Activated CD4-positive, alpha-beta T cell treated with anti-CD3 and anti-CD28 coated beads, Interleukin-2, amount 10 ng/mL, durations not matched to agents 7 days and 5 days (primary cell): Measurements from ENCODE around the gene ELFN1. TPM values are rescaled to one million over a fixed set of nuclear protein-coding genes. Genes with fewer than 3 reads are reported as not detected.

ENCODE experiments used
- CTCF ChIA-PET: fragments of 350-600 bp; sonication (Branson Sonifier 250); formaldehyde crosslinking; loops from one replicate; lab custom pipeline; 2021; ENCODE audit warnings: antibody characterized with exemption; lab: Charles Lee
- POLR2A ChIA-PET: fragments of 350-600 bp; sonication (Branson Sonifier 250); formaldehyde crosslinking; loops from one replicate; lab custom pipeline; 2021; ENCODE audit warnings: antibody characterized with exemption; lab: Charles Lee
- DNase-seq: peaks from one replicate; pipeline ENCODE4 v3.0.0-alpha.2; 2020
- H3K27ac Mint-ChIP-seq: one replicate; pipeline ENCODE4 v1.8.0; 2021; ENCODE audit warnings: mild to moderate bottlenecking, moderate library complexity, mixed read lengths
- H3K27me3 Mint-ChIP-seq: one replicate; pipeline ENCODE4 v1.8.0; 2021; ENCODE audit warnings: mixed read lengths
- H3K36me3 Mint-ChIP-seq: one replicate; pipeline ENCODE4 v1.8.0; 2021; ENCODE audit warnings: low read depth, mixed read lengths
- H3K4me1 Mint-ChIP-seq: one replicate; pipeline ENCODE4 v1.8.0; 2021; ENCODE audit warnings: mixed read lengths
- H3K4me3 Mint-ChIP-seq: one replicate; pipeline ENCODE4 v1.8.0; 2021; ENCODE audit warnings: mild to moderate bottlenecking, moderate library complexity, mixed read lengths
- H3K9me3 Mint-ChIP-seq: one replicate; pipeline ENCODE4 v1.8.0; 2021; ENCODE audit warnings: mixed read lengths
- total RNA-seq, 2 experiments: library from RNA; stranded (reverse); gene quantifications; one replicate each; pipeline ENCODE4 v1.2.3, GENCODE V29; 2021

ELFN1 gene
- total RNA-seq, 2 experiments from 2014 or later: 0.07 TPM; not detected in 1

- Mint-ChIP-seq H3K4me1 (no peaks in the 10 kb centered on the region), H3K9me3 (no peaks in the 10 kb centered on the region), H3K36me3 (no peaks in the 10 kb centered on the region), H3K27ac (no peak overlapping the region), H3K4me3 (no peak overlapping the region), H3K27me3 (peaks cover under 1% of the 10 kb centered on the region)
- ChIA-PET CTCF (no interaction called here), POLR2A (no interaction called here)
- DNase-seq: no peak
Observed at GRCh38 chr7:1678081-1678543, 8.0 kb downstream of the ELFN1 start.

- H3K4me3 Mint-ChIP-seq: no peak overlapping the region
- H3K36me3 Mint-ChIP-seq: no peaks in the 10 kb centered on the region
- CTCF ChIA-PET: no interaction called here
- H3K27me3 Mint-ChIP-seq: peaks cover 4% of the 10 kb centered on the region
- no peak for DNase-seq
- H3K27ac Mint-ChIP-seq: no peak overlapping the region
- POLR2A ChIA-PET: no interaction called here
- H3K4me1 Mint-ChIP-seq: no peaks in the 10 kb centered on the region
- no peaks in the 10 kb centered on the region for H3K9me3 Mint-ChIP-seq
Observed at GRCh38 chr7:1678571-1679325, 8.7 kb downstream of the ELFN1 start.

GRCh38 chr7:1679326-1679965 lies 9.4 kb downstream of the ELFN1 start:
- H3K27ac Mint-ChIP-seq: no peak overlapping the region
- H3K27me3 Mint-ChIP-seq: peaks cover 8% of the 10 kb centered on the region
- POLR2A ChIA-PET: no interaction called here
- H3K36me3 Mint-ChIP-seq: no peaks in the 10 kb centered on the region
- DNase-seq: no peak
- no peak overlapping the region for H3K4me3 Mint-ChIP-seq
- CTCF ChIA-PET: no interaction called here
- no peaks in the 10 kb centered on the region for H3K4me1 Mint-ChIP-seq
- peaks cover 4% of the 10 kb centered on the region for H3K9me3 Mint-ChIP-seq

- Mint-ChIP-seq H3K9me3 (peaks cover 8% of the 10 kb centered on the region), H3K27ac (no peak overlapping the region), H3K4me1 (no peaks in the 10 kb centered on the region), H3K27me3 (peaks cover 11% of the 10 kb centered on the region), H3K36me3 (no peaks in the 10 kb centered on the region), H3K4me3 (no peak overlapping the region)
- ChIA-PET POLR2A (no interaction called here), CTCF (interaction anchor here (0.6 kb wide), 1 partner anchor 559 kb away, joined by 3 read pairs; no protein-coding TSS in a partner anchor)
- DNase-seq: no peak
Observed at GRCh38 chr7:1679966-1680730, 10.1 kb downstream of the ELFN1 start.

GRCh38 chr7:1681581-1681980 lies 11.5 kb downstream of the ELFN1 start:
- H3K4me1 Mint-ChIP-seq: no peaks in the 10 kb centered on the region
- ChIA-PET CTCF (no interaction called here), POLR2A (interaction anchor here (0.7 kb wide), 1 partner anchor 20 kb away, joined by 3 read pairs; no protein-coding TSS in a partner anchor)
- DNase-seq: no peak
- H3K9me3 Mint-ChIP-seq: peaks cover 11% of the 10 kb centered on the region
- peaks cover 13% of the 10 kb centered on the region for H3K27me3 Mint-ChIP-seq
- no peak overlapping the region for H3K27ac Mint-ChIP-seq
- H3K4me3 Mint-ChIP-seq: no peak overlapping the region
- H3K36me3 Mint-ChIP-seq: no peaks in the 10 kb centered on the region

GRCh38 chr7:1685000-1685624 lies 15.0 kb downstream of the ELFN1 start:
- CTCF ChIA-PET: no interaction called here
- no peak overlapping the region for H3K4me3 Mint-ChIP-seq
- H3K9me3 Mint-ChIP-seq: peaks cover 16% of the 10 kb centered on the region

GRCh38 chr7:1688542-1688941 lies 18.5 kb downstream of the ELFN1 start:
- Mint-ChIP-seq H3K27ac (no peak overlapping the region), H3K4me1 (no peaks in the 10 kb centered on the region), H3K36me3 (no peaks in the 10 kb centered on the region), H3K4me3 (no peak overlapping the region), H3K27me3 (peaks cover 13% of the 10 kb centered on the region), H3K9me3 (peaks cover 16% of the 10 kb centered on the region)
- ChIA-PET POLR2A (no interaction called here), CTCF (no interaction called here)
- no peak for DNase-seq

More at GRCh38 chr7:1685000-1685624, 15.0 kb downstream of the ELFN1 start:
- no peak overlapping the region for H3K27ac Mint-ChIP-seq
- H3K27me3 Mint-ChIP-seq: peaks cover 17% of the 10 kb centered on the region
- no peaks in the 10 kb centered on the region for H3K36me3 Mint-ChIP-seq
- DNase-seq: no peak
- no peaks in the 10 kb centered on the region for H3K4me1 Mint-ChIP-seq
- POLR2A ChIA-PET: no interaction called here

- CTCF ChIA-PET: no interaction called here
- Mint-ChIP-seq H3K36me3 (no peaks in the 10 kb centered on the region), H3K4me3 (no peak overlapping the region), H3K4me1 (no peaks in the 10 kb centered on the region), H3K9me3 (peaks cover 13% of the 10 kb centered on the region), H3K27me3 (peaks cover 9% of the 10 kb centered on the region), H3K27ac (no peak overlapping the region)
- POLR2A ChIA-PET: no interaction called here
- DNase-seq: no peak
Observed at GRCh38 chr7:1689311-1689710, 19.2 kb downstream of the ELFN1 start.

GRCh38 chr7:1690359-1690958 lies 20.4 kb downstream of the ELFN1 start:
- no peaks in the 10 kb centered on the region for H3K4me1 Mint-ChIP-seq
- POLR2A ChIA-PET: no interaction called here
- H3K9me3 Mint-ChIP-seq: peaks cover 5% of the 10 kb centered on the region
- H3K27ac Mint-ChIP-seq: no peak overlapping the region
- DNase-seq: no peak
- peaks cover 4% of the 10 kb centered on the region for H3K27me3 Mint-ChIP-seq
- no peaks in the 10 kb centered on the region for H3K36me3 Mint-ChIP-seq
- CTCF ChIA-PET: no interaction called here
- H3K4me3 Mint-ChIP-seq: no peak overlapping the region

- Mint-ChIP-seq H3K4me1 (no peaks in the 10 kb centered on the region), H3K9me3 (peaks cover 5% of the 10 kb centered on the region), H3K4me3 (no peak overlapping the region), H3K36me3 (no peaks in the 10 kb centered on the region), H3K27me3 (peaks cover 4% of the 10 kb centered on the region), H3K27ac (no peak overlapping the region)
- ChIA-PET POLR2A (no interaction called here), CTCF (no interaction called here)
- no peak for DNase-seq
Observed at GRCh38 chr7:1691096-1691495, 21.0 kb downstream of the ELFN1 start.

- no peak overlapping the region for H3K4me3 Mint-ChIP-seq
- peaks cover 5% of the 10 kb centered on the region for H3K9me3 Mint-ChIP-seq
- no peaks in the 10 kb centered on the region for H3K4me1 Mint-ChIP-seq
- H3K36me3 Mint-ChIP-seq: no peaks in the 10 kb centered on the region
- no peak overlapping the region for H3K27ac Mint-ChIP-seq
- ChIA-PET CTCF (no interaction called here), POLR2A (no interaction called here)
- peaks cover 4% of the 10 kb centered on the region for H3K27me3 Mint-ChIP-seq
- DNase-seq: no peak
Observed at GRCh38 chr7:1691601-1692514, 21.8 kb downstream of the ELFN1 start.
